Body of pancreas (tissue), 4 donors: ENCODE results near the gene FOXP1. TPM values are rescaled to one million over a fixed set of nuclear protein-coding genes. Genes with fewer than 3 reads are reported as not detected.
A peak's percentile ranks its signal among the peaks of the same experiment; 100 is the strongest.

Experiments used
- ATAC-seq: fragments of 150-250 bp; one replicate; pipeline ENCODE4 v1.9.1; 2016
- DNase-seq, 4 donors: peaks; one replicate each; pipeline ENCODE4 v3.0.0-alpha.2; 2019
- H3K27ac ChIP-seq, 4 donors: fragments of 200-600 bp; sonication (generic); 1 replicate in 3 of 4; 2 replicates in 1 of 4; pipeline versions ENCODE4 v1.5.1 to v1.6.1; 2016 to 2019; ENCODE audit warnings: mild to moderate bottlenecking in 1 of 4, mixed read lengths in 1 of 4, moderate library complexity in 1 of 4
- H3K27me3 ChIP-seq, 2 donors: fragments of 200-600 bp; sonication (generic); one replicate each; pipeline ENCODE4 v1.6.0; 2016; ENCODE audit warnings: mild to moderate bottlenecking in 1 of 2
- H3K36me3 ChIP-seq, 2 donors: fragments of 200-600 bp; sonication (generic); replicated peaks in 1 of 2; 2 replicates each; pipeline ENCODE4 v1.5.1; 2016; ENCODE audit warnings: low read depth in 2 of 2; ENCODE audit not compliant: insufficient read depth in 1 of 2
- H3K4me1 ChIP-seq: fragments of 200-600 bp; sonication (generic); one replicate; pipeline ENCODE4 v1.6.0; 2016
- H3K4me3 ChIP-seq, 2 donors: fragments of 200-600 bp; sonication (generic); 1 replicate in 1 of 2; 2 replicates in 1 of 2; pipeline ENCODE4 v1.5.1; 2016 to 2019
- H3K9me3 ChIP-seq, 3 donors: fragments of 200-600 bp; sonication (generic); 1 replicate in 2 of 3; 2 replicates in 1 of 3; pipeline ENCODE4 v1.5.1; 2016
- POLR2A ChIP-seq, 3 donors: fragments of 450-650 bp; IDR thresholded peaks; one replicate each; pipeline ENCODE4 v1.6.1; 2016; ENCODE audit warnings: antibody characterized with exemption in 3 of 3, mild to moderate bottlenecking in 2 of 3
- WGBS, 2 donors: methylation state at CpG; one replicate each; pipeline ENCODE4 v1.1.5; 2017; 5-methylcytosine and 5-hydroxymethylcytosine counted together
- intact Hi-C: fragments of 100-400 bp; cut with DNase I; formaldehyde crosslinking; loops from one replicate; pipeline ENCODE4 v1.15.1; 2023
- total RNA-seq, 2 donors: library from RNA; depleted of rRNA; stranded (reverse); fragments of >200 nt; gene quantifications; one replicate each; pipeline ENCODE4 v1.1.0, GENCODE V29; 2016
- TF ChIP-seq, protein P1 (sequence below), 7 experiments: fragments of 450-650 bp in 4 of 7; fragments of 200-600 bp in 3 of 7; sonication (generic) in 3 of 7; IDR thresholded peaks; one replicate each; pipeline ENCODE4 v1.5.1; 2016 to 2019; ENCODE audit warnings: antibody characterized with exemption in 7 of 7

Gene FOXP1
- total RNA-seq, 2 donors from 2014 or later: 85.7 to 86.1 TPM

DNA sequence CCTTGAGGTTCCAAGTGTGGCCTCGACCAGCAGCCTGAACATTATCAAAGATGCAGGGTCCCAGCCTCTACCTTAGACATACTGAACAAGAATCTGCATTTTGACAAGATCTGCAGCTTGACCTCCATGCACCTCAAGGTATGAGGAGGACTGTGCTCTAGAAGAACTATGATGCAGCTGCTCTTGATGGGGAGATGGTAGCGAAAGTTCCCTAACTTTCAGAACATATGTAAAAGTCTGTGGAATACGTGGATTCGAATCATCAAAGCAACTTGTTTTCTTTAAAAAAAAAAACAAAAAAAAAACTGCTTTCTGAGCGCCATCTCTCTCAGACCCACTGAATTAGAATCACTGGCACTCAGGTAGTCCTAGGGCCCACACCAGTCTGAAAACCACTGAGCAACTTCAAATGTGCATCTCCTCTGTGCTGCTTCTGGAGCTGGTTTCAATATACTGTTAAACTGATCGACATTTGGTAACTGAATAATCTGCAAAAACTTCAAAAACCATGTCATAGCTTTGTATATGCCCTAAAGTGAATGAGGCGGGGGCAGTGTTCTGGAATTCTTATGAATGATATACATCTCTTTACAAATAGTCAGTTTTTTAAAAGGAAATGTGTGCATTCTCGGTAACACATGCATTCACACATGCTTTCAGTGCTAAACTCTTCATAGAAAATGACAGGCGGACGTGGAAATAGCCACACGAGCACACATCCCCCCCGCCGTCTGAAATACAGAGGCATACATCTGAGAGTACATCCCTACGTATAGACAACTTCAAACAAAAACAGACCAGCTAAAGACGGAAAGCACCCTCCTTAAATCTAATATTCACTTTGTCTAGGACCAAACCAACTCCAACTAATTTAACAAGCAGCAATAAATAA is 128.8 kb downstream of the FOXP1 start:
- Histone ChIP-seq H3K27me3 (no peaks in the 10 kb centered on the region), H3K36me3 (no peaks in the 10 kb centered on the region), H3K4me1 (peaks cover 53% of the 10 kb centered on the region), H3K27ac (no peak overlapping the region), H3K9me3 (no peaks in the 10 kb centered on the region), H3K4me3 (no peak overlapping the region)
- TF ChIP-seq POLR2A (IDR thresholded peaks at IDR 0.05): no peak
- TF ChIP-seq, protein P1, sequence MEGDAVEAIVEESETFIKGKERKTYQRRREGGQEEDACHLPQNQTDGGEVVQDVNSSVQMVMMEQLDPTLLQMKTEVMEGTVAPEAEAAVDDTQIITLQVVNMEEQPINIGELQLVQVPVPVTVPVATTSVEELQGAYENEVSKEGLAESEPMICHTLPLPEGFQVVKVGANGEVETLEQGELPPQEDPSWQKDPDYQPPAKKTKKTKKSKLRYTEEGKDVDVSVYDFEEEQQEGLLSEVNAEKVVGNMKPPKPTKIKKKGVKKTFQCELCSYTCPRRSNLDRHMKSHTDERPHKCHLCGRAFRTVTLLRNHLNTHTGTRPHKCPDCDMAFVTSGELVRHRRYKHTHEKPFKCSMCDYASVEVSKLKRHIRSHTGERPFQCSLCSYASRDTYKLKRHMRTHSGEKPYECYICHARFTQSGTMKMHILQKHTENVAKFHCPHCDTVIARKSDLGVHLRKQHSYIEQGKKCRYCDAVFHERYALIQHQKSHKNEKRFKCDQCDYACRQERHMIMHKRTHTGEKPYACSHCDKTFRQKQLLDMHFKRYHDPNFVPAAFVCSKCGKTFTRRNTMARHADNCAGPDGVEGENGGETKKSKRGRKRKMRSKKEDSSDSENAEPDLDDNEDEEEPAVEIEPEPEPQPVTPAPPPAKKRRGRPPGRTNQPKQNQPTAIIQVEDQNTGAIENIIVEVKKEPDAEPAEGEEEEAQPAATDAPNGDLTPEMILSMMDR (IDR thresholded peaks at IDR 0.05): no peak
- intact Hi-C loops: no loop called here
- WGBS, 2 donors: 87 to 89% methylated on average over 15 of the region's 15 CpGs
- DNase-seq: no peak
- no peak for ATAC-seq

DNA sequence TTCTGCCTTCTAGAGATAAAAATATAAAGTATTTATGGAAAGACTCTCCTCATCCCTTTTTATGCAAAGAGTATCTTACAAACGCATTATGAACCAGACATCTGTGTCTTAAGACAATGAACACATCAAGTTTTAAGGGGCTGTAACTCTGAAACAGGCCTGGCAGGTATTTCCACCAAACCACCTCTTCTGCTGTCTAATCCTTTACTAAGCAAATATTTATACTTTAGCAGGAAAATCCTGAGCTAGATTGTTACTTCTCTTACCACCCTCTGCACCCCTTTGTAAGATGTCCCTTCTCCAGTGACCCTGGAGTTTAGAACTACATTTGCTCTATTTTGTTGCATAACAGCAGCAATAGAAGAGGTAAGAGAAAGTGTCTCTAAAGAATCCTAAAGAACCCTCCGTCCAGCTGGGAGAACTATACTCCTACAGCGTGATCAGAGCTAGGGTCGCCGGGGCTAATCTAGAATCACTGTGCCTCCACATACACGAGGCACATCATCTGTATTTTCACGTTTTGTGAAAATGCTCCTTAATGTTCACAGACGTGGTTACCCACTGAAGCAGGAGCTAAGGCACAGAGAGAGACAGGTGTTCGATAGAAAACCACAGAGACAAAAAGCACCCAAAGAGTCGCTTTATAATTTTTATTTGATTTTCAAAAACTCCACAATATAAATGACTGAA is 129.6 kb downstream of the FOXP1 start:
- Histone ChIP-seq H3K27me3 (no peaks in the 10 kb centered on the region), H3K4me3 (no peak overlapping the region), H3K27ac (no peak overlapping the region), H3K36me3 (no peaks in the 10 kb centered on the region), H3K4me1 (peaks cover 61% of the 10 kb centered on the region), H3K9me3 (no peaks in the 10 kb centered on the region)
- intact Hi-C loops: no loop called here
- DNase-seq (peak in 1 of 4 donors; percentile 24), ATAC-seq (no peak)
- no peak for TF ChIP-seq POLR2A (IDR thresholded peaks at IDR 0.05)
- TF ChIP-seq, protein P1 (IDR thresholded peaks at IDR 0.05): no peak
- WGBS, 2 donors: 59 to 62% methylated on average over 10 of the region's 10 CpGs

DNA sequence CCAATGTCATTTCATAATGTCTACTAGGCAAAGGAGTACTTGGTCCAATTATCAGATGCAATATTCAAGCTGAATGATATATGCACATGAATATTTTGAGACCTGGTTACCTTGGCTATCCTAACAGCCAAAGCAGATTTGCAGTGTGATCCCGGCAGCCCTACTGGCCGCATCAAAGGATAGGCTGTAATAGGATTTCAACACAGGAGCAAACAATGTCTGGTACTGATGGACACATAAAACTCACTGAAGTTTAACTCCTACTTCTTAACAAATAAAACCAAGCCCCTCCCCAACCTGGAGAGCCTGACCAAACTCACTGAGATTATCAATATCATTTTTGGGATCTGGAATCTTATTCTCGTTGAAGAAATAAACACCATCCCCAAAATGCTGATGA is 130.2 kb downstream of the FOXP1 start:
- H3K4me1 ChIP-seq: peaks cover 61% of the 10 kb centered on the region
- H3K27ac ChIP-seq: no peak overlapping the region
- H3K27me3 ChIP-seq: no peaks in the 10 kb centered on the region
- 67 to 70% methylated on average over 3 of the region's 3 CpGs for WGBS, 2 donors
- H3K4me3 ChIP-seq: no peak overlapping the region
- TF ChIP-seq, protein P1 (IDR thresholded peaks at IDR 0.05): no peak
- TF ChIP-seq POLR2A (IDR thresholded peaks at IDR 0.05): no peak
- H3K9me3 ChIP-seq: no peaks in the 10 kb centered on the region
- DNase-seq (no peak), ATAC-seq (no peak)
- intact Hi-C loops: no loop called here
- no peaks in the 10 kb centered on the region for H3K36me3 ChIP-seq

DNA sequence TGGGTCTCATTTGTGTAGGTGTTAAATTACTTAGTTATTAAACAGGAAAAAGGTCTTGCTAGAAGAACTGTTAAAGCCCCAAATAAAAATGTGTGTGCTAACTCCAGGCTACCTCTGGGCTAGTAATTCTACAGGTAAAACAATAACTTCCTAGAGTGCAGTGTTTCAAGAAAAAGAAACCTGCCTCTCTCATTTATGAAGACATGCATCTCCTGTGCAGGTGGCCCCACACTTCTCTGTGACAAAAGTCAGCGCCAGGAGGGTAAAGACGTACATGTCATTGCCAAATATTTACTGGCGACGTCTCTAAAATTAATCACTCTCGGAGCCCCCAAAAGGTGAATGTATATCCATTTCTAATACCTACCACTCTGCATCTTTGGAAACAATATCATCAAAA is 131.7 kb downstream of the FOXP1 start:
- intact Hi-C loops: no loop called here
- no peak overlapping the region for H3K4me3 ChIP-seq
- WGBS, 2 donors: 54 to 56% methylated on average over 5 of the region's 5 CpGs
- H3K4me1 ChIP-seq: peaks cover 59% of the 10 kb centered on the region
- ATAC-seq (no peak), DNase-seq (no peak)
- no peak for TF ChIP-seq POLR2A (IDR thresholded peaks at IDR 0.05)
- TF ChIP-seq, protein P1 (IDR thresholded peaks at IDR 0.05): no peak
- no peaks in the 10 kb centered on the region for H3K9me3 ChIP-seq
- H3K27me3 ChIP-seq: no peaks in the 10 kb centered on the region
- H3K36me3 ChIP-seq: no peaks in the 10 kb centered on the region
- H3K27ac ChIP-seq: peak overlapping the region in 1 of 4 donors; percentile 16
